Vagina (tissue), 2 donors: ENCODE measurements around the gene NXNL1. TPM values are rescaled to one million over a fixed set of nuclear protein-coding genes. Genes with fewer than 3 reads are reported as not detected.

Source experiments
- DNase-seq, 2 donors: peaks; one replicate each; pipeline ENCODE4 v3.0.0-alpha.2; 2017; ENCODE audit errors: extremely low spot score in 2 of 2
- H3K27ac ChIP-seq: fragments of 200-600 bp; sonication (generic); one replicate; pipeline ENCODE4 v1.5.1; 2019
- H3K27me3 ChIP-seq: fragments of 200-600 bp; sonication (generic); one replicate; pipeline ENCODE4 v1.5.1; 2019
- H3K36me3 ChIP-seq, 2 donors: fragments of 200-600 bp; sonication (generic); one replicate each; pipeline ENCODE4 v1.5.1; 2017 to 2019
- H3K4me1 ChIP-seq: fragments of 200-600 bp; sonication (generic); one replicate; pipeline ENCODE4 v1.5.1; 2019
- H3K4me3 ChIP-seq, 2 donors: fragments of 200-600 bp; sonication (generic); 1 replicate in 1 of 2; 2 replicates in 1 of 2; pipeline ENCODE4 v1.5.1; 2016 to 2019
- H3K9me3 ChIP-seq: fragments of 200-600 bp; sonication (generic); one replicate; pipeline ENCODE4 v1.5.1; 2019
- POLR2A ChIP-seq, 2 donors: fragments of 450-650 bp; IDR thresholded peaks; one replicate each; pipeline ENCODE4 v1.6.1; 2017; ENCODE audit warnings: antibody characterized with exemption in 2 of 2, mild to moderate bottlenecking in 2 of 2, moderate library complexity in 2 of 2
- POLR2AphosphoS5 ChIP-seq, 2 donors: sonication (generic); formaldehyde crosslinking; IDR thresholded peaks; one replicate each; pipeline ENCODE4 v1.9.0; 2017; ENCODE audit warnings: antibody characterized with exemption in 2 of 2, mild to moderate bottlenecking in 2 of 2, low read depth in 1 of 2; ENCODE audit not compliant: insufficient read depth in 1 of 2
- intact Hi-C: fragments of 100-400 bp; cut with DNase I; formaldehyde crosslinking; loops from one replicate; pipeline ENCODE4 v1.15.1; 2023
- total RNA-seq: library from RNA; depleted of rRNA; stranded (reverse); fragments of >200 nt; gene quantifications from one replicate; pipeline ENCODE4 v1.2.3, GENCODE V29; 2016
- TF ChIP-seq, protein P1 (sequence below), 3 experiments: fragments of 450-650 bp in 2 of 3; fragments of 200-600 bp in 1 of 3; sonication (generic) in 1 of 3; IDR thresholded peaks; one replicate each; pipeline ENCODE4 v1.5.1; 2017 to 2019; ENCODE audit warnings: antibody characterized with exemption in 3 of 3, mild to moderate bottlenecking in 2 of 3, moderate library complexity in 2 of 3

Gene NXNL1
- total RNA-seq, 1 donor from 2014 or later = not detected

DNA sequence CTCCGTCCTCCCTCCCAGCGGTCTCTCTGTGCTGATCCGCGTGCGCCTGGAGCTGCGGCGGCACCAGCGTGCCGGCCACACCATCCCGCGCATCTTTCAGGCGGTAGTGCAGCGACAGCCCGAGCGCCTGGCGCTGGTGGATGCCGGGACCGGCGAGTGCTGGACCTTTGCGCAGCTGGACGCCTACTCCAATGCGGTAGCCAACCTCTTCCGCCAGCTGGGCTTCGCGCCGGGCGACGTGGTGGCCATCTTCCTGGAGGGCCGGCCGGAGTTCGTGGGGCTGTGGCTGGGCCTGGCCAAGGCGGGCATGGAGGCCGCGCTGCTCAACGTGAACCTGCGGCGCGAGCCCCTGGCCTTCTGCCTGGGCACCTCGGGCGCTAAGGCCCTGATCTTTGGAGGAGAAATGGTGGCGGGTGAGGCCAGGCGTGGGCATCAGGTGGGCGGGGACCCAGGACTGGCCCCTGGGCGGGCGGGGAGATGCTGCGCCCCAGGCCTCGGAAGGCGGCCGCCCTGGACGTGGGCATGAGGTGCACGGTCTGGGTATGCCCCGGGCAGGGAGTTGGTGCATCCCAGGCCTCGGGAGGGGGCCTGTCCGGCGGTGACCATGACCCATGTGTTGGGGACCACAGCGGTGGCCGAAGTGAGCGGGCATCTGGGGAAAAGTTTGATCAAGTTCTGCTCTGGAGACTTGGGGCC lies 26.0 kb upstream of the NXNL1 start:
- no peaks in the 10 kb centered on the region for H3K36me3 ChIP-seq
- H3K27me3 ChIP-seq = no peaks in the 10 kb centered on the region
- no peak overlapping the region for H3K27ac ChIP-seq
- H3K4me1 ChIP-seq = peaks cover 18% of the 10 kb centered on the region
- TF ChIP-seq, protein P1, sequence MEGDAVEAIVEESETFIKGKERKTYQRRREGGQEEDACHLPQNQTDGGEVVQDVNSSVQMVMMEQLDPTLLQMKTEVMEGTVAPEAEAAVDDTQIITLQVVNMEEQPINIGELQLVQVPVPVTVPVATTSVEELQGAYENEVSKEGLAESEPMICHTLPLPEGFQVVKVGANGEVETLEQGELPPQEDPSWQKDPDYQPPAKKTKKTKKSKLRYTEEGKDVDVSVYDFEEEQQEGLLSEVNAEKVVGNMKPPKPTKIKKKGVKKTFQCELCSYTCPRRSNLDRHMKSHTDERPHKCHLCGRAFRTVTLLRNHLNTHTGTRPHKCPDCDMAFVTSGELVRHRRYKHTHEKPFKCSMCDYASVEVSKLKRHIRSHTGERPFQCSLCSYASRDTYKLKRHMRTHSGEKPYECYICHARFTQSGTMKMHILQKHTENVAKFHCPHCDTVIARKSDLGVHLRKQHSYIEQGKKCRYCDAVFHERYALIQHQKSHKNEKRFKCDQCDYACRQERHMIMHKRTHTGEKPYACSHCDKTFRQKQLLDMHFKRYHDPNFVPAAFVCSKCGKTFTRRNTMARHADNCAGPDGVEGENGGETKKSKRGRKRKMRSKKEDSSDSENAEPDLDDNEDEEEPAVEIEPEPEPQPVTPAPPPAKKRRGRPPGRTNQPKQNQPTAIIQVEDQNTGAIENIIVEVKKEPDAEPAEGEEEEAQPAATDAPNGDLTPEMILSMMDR (IDR thresholded peaks at IDR 0.05) = no peak
- no peak for TF ChIP-seq POLR2A (IDR thresholded peaks at IDR 0.05)
- no peaks in the 10 kb centered on the region for H3K9me3 ChIP-seq
- intact Hi-C loops = no loop called here
- no peak for DNase-seq
- H3K4me3 ChIP-seq = no peak overlapping the region

DNA sequence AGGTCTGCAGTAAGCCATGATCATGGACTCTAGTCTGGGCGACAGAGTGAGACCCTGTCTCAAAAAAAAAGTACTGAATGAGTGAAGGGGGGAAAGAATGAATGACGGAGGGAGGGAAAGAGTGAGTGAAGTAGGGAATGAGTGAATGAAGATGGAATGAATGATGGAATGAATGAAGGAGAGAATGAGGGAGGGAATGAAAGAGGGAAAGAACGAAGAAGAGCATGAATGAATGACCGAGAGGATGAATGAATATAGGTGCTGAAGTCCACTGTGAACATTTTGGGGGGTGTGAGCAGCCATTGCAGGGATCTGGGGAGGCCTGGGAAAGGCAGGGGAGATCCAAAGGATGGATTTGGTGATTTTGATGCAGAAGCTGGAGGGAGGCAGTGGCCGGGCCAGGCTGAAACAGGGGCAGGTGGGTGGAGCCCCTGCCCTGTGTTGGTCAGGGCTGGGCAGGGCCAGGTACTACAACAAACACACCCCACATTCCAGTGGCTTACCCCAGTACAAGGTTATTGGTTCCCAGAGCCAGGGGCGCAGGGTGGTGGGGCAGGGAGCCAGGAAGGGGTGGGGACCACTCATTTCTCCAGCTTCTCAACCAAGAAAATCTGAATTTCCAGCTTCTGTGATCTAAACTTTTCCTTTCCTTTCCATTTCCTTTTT lies 23.9 kb upstream of the NXNL1 start:
- H3K27me3 ChIP-seq = no peaks in the 10 kb centered on the region
- no peak overlapping the region for H3K4me3 ChIP-seq
- H3K27ac ChIP-seq = no peak overlapping the region
- intact Hi-C loops = no loop called here
- no peaks in the 10 kb centered on the region for H3K9me3 ChIP-seq
- H3K36me3 ChIP-seq = no peaks in the 10 kb centered on the region
- no peak for TF ChIP-seq POLR2A (IDR thresholded peaks at IDR 0.05)
- TF ChIP-seq, protein P1 (IDR thresholded peaks at IDR 0.05) = no peak
- TF ChIP-seq POLR2AphosphoS5 (IDR thresholded peaks at IDR 0.05; ENCODE audit: insufficient read depth in 1 of 2, low read depth in 1 of 2) = no peak
- DNase-seq = no peak
- peaks cover 22% of the 10 kb centered on the region for H3K4me1 ChIP-seq

DNA sequence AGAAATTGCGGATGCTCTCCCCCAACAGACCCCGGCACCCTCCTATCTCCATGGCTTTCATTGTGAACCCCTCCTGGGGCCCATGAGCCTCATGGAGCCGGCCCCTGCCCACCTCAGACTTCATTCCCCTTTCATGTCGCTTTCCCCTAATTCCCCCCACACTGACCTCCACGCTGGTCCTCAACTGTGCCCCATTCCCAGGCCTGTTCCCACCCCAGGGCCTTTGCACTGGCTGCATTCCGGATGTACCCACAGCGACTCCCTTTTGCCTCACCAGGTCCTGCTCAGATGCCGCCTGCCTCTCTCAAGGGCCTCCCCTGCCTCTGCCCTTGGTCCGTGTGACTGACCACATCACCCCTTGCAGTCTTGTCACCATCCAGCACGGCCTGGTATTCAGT lies 22.9 kb upstream of the NXNL1 start:
- intact Hi-C loops = no loop called here
- TF ChIP-seq, protein P1 (IDR thresholded peaks at IDR 0.05) = no peak
- TF ChIP-seq POLR2AphosphoS5 (IDR thresholded peaks at IDR 0.05; ENCODE audit: insufficient read depth in 1 of 2, low read depth in 1 of 2) (no peak), POLR2A (IDR thresholded peaks at IDR 0.05) (no peak)
- no peak for DNase-seq

DNA sequence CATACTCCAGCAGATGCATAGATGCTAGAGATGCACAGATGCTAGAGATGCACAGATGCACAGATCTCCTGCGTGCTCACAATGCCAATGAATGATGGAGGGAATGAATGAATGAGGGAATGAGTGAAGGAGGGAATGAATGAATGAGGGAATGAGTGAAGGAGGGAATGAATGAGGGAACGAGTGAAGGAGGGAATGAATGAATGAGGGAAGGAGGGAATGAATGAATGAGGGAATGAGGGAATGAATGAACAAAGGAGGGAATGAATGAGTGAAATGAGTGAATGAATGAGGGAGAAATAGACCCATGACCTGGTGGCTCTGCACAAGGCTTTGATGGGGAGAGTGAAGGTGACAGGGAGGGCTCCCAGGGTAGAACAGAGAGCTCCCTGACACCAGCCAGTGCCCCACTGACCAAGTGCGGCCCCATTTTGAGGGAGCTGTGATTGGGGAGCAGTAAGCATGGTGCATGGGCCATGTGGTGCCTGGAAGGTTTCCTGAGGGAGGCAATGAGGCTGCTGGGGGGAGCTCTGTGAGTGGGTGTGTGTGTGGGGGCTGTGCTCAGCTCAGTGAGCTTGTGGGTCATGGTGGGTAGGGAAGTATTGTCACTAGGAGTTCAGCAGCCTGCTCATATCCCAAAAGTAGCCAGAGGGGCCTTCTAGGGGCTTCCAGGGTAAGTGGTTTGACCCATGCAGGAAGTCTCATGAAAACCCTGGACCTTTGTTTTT lies 22.3 kb upstream of the NXNL1 start:
- TF ChIP-seq, protein P1 (IDR thresholded peaks at IDR 0.05) = no peak
- no peak for TF ChIP-seq POLR2A (IDR thresholded peaks at IDR 0.05)
- no peak for TF ChIP-seq POLR2AphosphoS5 (IDR thresholded peaks at IDR 0.05; ENCODE audit: insufficient read depth in 1 of 2, low read depth in 1 of 2)
- Histone ChIP-seq H3K4me1 (peaks cover 13% of the 10 kb centered on the region), H3K27ac (no peak overlapping the region), H3K9me3 (no peaks in the 10 kb centered on the region), H3K36me3 (no peaks in the 10 kb centered on the region), H3K27me3 (no peaks in the 10 kb centered on the region), H3K4me3 (no peak overlapping the region)
- intact Hi-C loops = no loop called here
- no peak for DNase-seq

More for the DNA sequence above, 22.9 kb upstream of the NXNL1 start:
- Histone ChIP-seq H3K4me1 (peaks cover 19% of the 10 kb centered on the region), H3K36me3 (no peaks in the 10 kb centered on the region), H3K4me3 (no peak overlapping the region), H3K9me3 (no peaks in the 10 kb centered on the region), H3K27ac (no peak overlapping the region), H3K27me3 (no peaks in the 10 kb centered on the region)
